Measurements from ENCODE around the gene PHF1. TPM values are rescaled to one million over a fixed set of nuclear protein-coding genes. Genes with fewer than 3 reads are reported as not detected.
"Not testable (repeated sequence)": the region's sequence is repeated elsewhere in the genome, so short reads cannot be mapped to it uniquely, and the experiment has no call there.

Gene PHF1
- total RNA-seq: 107 TPM

- ATAC-seq: peak; percentile 82
- intact Hi-C loops (cut with DNase I): no loop called here
- peak; percentile 86 for DNase-seq (ENCODE audit: low spot score)
Measured at GRCh38 chr6:33410711-33411631, at the start of gene PHF1. Gene PHF1 (plus strand): TSS chr6:33411014. CDS start chr6:33412264, 1,250 bp downstream.

- intact Hi-C loops (cut with DNase I); ATAC-seq; DNase-seq (ENCODE audit: low spot score): not testable (repeated sequence)
Measured at GRCh38 chr6:33363486-33363885, 47.3 kb upstream of the PHF1 start.

- not testable (repeated sequence) for DNase-seq (ENCODE audit: low spot score)
- peak; percentile 38 for ATAC-seq
Measured at GRCh38 chr6:33364475-33365205, 46.2 kb upstream of the PHF1 start.

GRCh38 chr6:33365206-33365971 is 45.4 kb upstream of the PHF1 start:
- ATAC-seq; DNase-seq (ENCODE audit: low spot score); intact Hi-C loops (cut with DNase I): not testable (repeated sequence)

More at GRCh38 chr6:33364475-33365205, 46.2 kb upstream of the PHF1 start:
- intact Hi-C loops (cut with DNase I): not testable (repeated sequence)

GRCh38 chr6:33367009-33367714 is 43.7 kb upstream of the PHF1 start:
- intact Hi-C loops (cut with DNase I): no loop called here
- DNase-seq (ENCODE audit: low spot score) (no peak), ATAC-seq (no peak)

- ATAC-seq; intact Hi-C loops (cut with DNase I); DNase-seq (ENCODE audit: low spot score): not testable (repeated sequence)
Measured at GRCh38 chr6:33367715-33368025, 43.1 kb upstream of the PHF1 start.

- DNase-seq (ENCODE audit: low spot score); ATAC-seq; intact Hi-C loops (cut with DNase I): not testable (repeated sequence)
Measured at GRCh38 chr6:33371901-33372300, 38.9 kb upstream of the PHF1 start.

GRCh38 chr6:33372526-33373123 is 38.2 kb upstream of the PHF1 start:
- ATAC-seq (no peak), DNase-seq (ENCODE audit: low spot score) (no peak)
- intact Hi-C loops (cut with DNase I): no loop called here

- intact Hi-C loops (cut with DNase I): no loop called here
- no peak for ATAC-seq
- DNase-seq (ENCODE audit: low spot score): no peak
Measured at GRCh38 chr6:33373960-33374910, 36.6 kb upstream of the PHF1 start.

GRCh38 chr6:33375143-33375671 is 35.6 kb upstream of the PHF1 start:
- intact Hi-C loops (cut with DNase I): no loop called here
- peak; percentile 96 for ATAC-seq
- peak; percentile 85 for DNase-seq (ENCODE audit: low spot score)

- intact Hi-C loops (cut with DNase I): no loop called here
- DNase-seq (ENCODE audit: low spot score) (no peak), ATAC-seq (peak; percentile 29)
Measured at GRCh38 chr6:33377171-33377570, 33.6 kb upstream of the PHF1 start.

GRCh38 chr6:33379184-33379583 is 31.6 kb upstream of the PHF1 start:
- ATAC-seq; intact Hi-C loops (cut with DNase I); DNase-seq (ENCODE audit: low spot score): not testable (repeated sequence)

GRCh38 chr6:33380272-33380981 is 30.4 kb upstream of the PHF1 start:
- DNase-seq (ENCODE audit: low spot score) (no peak), ATAC-seq (no peak)
- intact Hi-C loops (cut with DNase I): no loop called here

- DNase-seq (ENCODE audit: low spot score) (no peak), ATAC-seq (no peak)
- intact Hi-C loops (cut with DNase I): no loop called here
Measured at GRCh38 chr6:33383427-33384185, 27.2 kb upstream of the PHF1 start.

- no peak for DNase-seq (ENCODE audit: low spot score)
- intact Hi-C loops (cut with DNase I): no loop called here
- ATAC-seq: peak; percentile 73
Measured at GRCh38 chr6:33384581-33385020, 26.2 kb upstream of the PHF1 start.

- DNase-seq (ENCODE audit: low spot score): no peak
- ATAC-seq: no peak
- intact Hi-C loops (cut with DNase I): no loop called here
Measured at GRCh38 chr6:33390173-33390572, 20.6 kb upstream of the PHF1 start.
